Umbilical cord (tissue), 2 donors: ENCODE data around the gene SPINT4. TPM values are rescaled to one million over a fixed set of nuclear protein-coding genes. Genes with fewer than 3 reads are reported as not detected.
"Not testable (repeated sequence)": the region's sequence is repeated elsewhere in the genome, so short reads cannot be mapped to it uniquely, and the experiment has no call there.

Experiments
- DNase-seq: peaks from one replicate; pipeline ENCODE4 v3.0.0-alpha.2; 2015; ENCODE audit warnings: low spot score
- total RNA-seq: library from RNA; depleted of rRNA; stranded (reverse); fragments of >200 nt; gene quantifications from one replicate; pipeline ENCODE4 v1.2.3, GENCODE V29; 2014; ENCODE audit warnings: low replicate concordance; ENCODE audit not compliant: insufficient read depth

The SPINT4 gene
- not detected for total RNA-seq

GRCh38 chr20:45722047-45722446, at the start of gene SPINT4:
TSS of gene SPINT4 (plus strand) at chr20:45722347. CDS start at chr20:45722368, 21 bp downstream.
- DNase-seq = no peak

DNA sequence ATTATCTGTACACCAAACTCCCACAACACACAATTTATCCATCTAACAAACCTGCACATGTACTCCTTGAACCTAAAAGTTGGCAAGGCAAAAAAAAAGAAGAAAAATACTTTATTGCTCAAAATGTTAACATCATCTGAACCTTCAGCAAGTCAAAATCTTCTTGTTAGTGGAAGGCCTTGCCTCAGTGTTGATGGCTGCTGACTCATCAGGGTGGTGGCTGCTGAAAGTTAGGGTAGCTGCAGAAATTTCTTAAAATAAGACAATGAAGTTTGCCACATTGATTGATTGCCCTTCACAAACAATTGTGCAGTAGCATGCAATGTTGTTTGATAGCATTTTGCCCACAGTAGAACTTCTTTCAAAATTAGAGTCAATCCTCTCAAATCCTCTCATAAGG, 49.4 kb upstream of the SPINT4 start:
- DNase-seq = no peak

DNA sequence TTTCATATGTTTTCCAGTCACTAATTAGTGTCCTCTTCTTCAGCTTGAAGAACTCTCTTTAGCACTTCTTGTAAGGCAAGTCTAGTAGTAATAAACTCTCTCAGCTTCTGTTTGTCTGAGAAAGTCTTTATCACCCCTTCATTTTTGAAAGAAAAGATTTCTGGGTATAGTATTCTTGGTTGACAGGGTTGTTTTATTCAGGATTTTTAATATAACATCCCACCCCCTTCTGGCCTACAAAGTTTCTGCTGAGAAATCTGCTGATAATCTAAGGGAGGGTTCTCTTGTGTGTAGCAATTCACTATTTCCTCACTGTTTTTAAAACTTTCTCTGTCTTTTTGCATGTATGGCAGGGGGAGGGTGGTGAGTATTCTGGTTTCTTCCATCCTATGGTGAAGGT, 42.5 kb upstream of the SPINT4 start:
- DNase-seq = no peak

DNA sequence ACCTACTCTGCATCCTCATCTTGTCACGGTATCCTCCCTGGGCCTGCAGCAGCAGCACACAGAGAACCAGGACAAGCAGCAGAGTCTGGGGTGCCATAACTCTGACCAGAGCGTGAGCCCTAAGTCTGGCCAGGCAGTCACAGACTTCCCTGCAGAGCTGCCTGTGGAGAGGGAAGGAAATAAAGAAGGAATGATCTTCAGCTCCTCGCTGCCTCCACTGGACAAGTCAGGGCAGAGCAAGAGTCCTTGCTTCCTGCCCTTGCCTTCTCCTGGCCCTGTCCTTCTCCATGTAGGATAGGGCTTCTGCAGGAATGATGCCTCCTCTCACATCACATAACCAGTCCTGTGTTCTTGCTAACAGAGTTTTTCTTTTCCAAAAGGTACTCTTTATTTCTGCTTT, 36.3 kb upstream of the SPINT4 start:
- DNase-seq = no peak

DNA sequence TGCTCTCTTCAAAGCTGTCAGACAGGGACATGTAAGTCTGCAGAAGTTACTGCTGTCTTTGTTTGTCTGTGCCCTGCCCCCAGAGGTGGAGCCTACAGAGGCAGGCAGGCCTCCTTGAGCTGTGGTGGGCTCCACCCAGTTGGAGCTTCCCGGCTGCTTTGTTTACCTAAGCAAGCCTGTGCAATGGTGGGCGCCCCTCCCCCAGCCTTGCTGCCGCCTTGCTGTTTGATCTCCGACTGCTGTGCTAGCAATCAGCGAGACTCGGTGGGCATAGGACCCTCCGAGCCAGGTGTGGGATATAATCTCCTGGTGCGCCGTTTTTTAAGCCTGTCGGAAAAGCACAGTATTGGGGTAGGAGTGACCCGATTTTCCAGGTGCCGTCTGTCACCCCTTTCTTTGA, 28.8 kb upstream of the SPINT4 start:
- not testable (repeated sequence) for DNase-seq

DNA sequence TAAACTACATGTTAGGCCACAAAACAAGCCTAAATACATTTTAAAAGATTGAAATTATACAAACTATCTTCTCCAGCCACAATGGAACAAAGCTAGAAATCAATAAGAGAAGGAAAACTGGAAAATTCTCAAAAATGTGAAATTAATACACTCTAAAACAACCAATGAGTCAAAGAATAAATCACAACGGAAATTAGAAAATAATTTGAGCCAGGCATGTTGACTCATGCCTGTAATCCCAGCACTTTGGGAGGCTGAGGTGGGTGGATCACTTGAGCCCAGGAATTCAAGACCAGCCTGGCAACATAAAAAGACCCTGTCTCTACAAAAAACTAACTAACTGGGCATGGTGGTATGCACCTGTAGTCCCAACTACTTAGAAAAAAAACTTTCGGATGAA, 26.7 kb upstream of the SPINT4 start:
- no peak for DNase-seq

GRCh38 chr20:45701104-45701503, 21.0 kb upstream of the SPINT4 start:
- DNase-seq = no peak

DNA sequence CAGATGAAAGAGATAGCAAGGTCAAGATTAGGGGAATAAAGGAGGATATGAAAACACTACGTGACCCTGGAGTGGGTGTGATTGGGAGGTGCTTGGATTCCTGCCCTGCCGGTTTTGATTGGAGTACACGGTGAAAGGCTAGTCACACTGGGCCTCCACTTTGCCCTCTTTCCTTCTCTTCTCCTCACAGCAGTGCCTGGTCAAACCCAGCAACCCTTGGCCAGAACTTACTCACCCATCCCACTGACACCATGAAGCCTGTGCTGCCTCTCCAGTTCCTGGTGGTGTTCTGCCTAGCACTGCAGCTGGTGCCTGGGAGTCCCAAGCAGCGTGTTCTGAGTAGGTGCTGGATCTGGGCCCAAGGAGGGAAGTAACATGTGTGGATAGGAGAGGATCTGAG, 20.3 kb upstream of the SPINT4 start, which contains the start of gene WFDC13:
TSS of gene WFDC13 (plus strand) at position 166 of the 400 bp plus-strand sequence. CDS start at position 252, 86 bp downstream.
- no peak for DNase-seq

- no peak for DNase-seq
Measured at GRCh38 chr20:45704969-45705637, 17.0 kb upstream of the SPINT4 start, which contains the start of gene WFDC10B. TSS of gene WFDC10B (minus strand) at chr20:45705019. CDS start at chr20:45685992, 19,027 bp downstream.

DNA sequence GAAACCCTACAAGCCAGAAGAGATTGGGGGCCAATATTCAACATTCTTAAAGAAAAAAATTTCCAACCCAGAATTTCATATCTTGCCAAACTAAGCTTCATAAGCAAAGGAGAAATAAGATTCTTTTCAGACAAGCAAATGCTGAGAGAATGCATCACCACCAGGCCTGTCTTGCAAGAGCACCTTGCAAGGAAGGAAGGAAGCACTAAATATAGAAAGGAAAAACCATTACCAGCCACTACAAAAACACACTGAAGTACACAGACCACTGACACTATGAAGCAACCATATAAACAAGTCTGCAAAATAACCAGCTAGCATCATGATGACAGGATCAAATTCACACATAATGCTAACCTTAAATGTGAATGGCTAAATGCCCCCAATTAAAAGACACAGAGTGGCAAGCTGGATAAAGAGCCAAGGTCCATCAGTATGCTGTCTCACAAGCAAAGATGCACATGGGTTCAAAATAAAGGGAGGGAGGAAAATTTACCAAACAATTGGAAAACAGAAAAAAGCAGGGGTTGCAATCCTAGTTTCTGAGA, 5.9 kb upstream of the SPINT4 start:
- not testable (repeated sequence) for DNase-seq

DNA sequence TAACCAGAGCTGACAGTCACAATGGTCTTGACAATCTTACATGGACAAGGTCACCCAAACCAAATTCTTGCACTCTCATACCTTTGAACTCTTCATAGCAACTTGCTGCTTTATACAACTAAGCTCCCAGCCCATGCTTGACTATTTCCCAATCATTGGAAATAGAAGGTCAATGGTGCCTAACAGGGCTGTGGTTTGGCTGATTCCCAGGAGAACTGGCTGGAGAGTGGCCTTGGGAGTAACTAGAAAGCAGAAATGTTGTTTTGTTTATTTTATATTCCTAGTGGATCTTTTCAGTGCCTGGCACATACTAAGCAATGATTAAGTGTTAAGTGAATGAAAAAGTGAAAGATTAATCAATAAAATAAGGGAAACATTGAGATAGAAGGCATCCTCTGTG, 3.0 kb downstream of the SPINT4 start:
- DNase-seq = no peak

DNA sequence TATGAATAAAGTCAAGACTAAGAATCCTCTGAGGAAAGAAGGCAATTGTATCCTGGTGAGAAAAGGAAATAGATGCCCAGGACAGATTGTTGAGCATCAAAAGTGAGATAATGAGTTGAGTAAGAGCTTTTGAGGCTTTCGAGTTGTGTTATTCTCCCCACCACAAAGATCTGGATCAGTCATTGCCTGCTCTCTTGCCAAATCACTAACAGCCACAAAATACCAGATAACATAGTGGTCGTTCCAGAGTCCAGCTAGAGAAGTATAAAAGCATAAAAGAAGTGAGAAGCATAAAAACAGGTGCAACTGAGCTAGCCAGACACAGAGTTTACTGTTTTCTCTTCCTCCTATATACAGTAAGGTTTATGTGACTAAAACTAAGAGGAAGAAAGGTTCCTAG, 4.9 kb downstream of the SPINT4 start:
- DNase-seq = no peak

DNA sequence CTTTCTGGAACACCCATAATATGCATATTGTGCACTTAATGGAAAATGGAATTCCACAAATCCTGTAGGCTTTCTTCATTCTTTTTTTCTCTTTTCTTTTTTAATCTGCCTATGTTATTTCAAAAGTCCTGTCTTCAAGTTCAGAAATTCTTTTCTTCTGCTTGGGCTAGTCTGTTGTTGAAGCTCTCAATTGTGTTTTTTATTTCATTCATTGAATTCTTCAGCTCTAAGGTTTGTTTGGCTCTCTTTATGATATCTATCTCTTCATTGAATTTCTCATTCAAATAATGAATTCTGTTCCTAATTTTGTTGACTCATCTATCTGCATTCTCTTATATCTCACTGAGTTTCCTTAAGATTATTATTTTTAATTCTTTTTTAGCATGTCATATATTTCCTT, 10.1 kb downstream of the SPINT4 start:
- no peak for DNase-seq

GRCh38 chr20:45735552-45735951, 13.4 kb downstream of the SPINT4 start:
- DNase-seq = no peak

DNA sequence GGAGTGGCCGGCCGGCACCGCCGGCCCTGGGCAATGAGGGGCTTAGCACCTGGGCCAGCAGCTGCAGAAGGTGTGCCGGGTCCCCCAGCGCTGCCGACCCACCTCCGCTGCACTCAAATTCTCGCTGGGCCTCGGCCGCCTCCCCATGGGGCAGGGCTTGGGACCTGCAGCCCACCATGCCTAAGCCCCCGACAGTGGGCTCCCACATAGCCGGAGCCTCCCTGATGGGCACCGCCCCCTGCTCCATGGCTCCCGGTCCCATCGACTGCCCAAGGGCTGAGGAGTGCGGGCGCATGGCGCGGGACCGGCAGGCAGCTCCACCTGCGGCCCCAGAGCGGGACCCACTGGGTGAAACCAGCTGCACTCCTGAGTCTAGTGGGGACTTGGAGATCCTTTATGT, 13.8 kb downstream of the SPINT4 start:
- no peak for DNase-seq

DNA sequence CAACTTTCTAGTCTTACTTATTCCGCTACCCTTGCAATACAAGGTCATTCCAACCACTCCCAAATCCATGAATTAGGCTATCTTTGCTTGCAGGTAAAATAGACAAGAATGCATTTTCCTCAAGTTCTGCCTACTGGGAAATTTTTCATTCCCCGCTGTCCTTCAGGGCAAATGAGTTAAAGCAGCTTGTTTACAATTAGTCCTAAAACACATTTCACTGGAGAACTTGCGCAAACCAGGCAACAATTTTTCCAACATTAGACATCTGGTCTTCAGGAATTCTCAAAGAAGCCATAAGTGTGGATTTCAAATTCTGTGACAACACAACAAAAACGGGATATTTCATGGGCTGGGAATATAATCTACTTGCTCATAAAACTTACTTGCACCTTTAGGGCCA, 20.4 kb downstream of the SPINT4 start:
- no peak for DNase-seq

DNA sequence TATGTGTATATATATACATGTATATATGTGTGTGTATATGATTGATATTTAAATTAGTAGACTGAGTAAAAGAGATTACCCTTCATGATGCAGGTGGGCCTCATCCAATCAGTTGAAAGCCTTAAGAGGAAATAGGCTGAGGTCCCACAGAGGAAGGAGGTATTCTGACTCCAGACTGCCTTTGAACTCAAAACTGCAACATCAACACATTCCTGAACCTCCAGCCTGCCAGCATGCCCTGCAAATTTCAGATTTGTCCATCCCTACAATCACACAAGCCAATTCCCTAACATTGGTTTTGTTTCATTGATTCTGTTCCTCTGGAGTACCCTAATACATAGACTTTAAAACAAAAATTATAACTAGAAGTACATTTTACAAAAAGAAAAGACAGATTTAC, 22.9 kb downstream of the SPINT4 start:
- no peak for DNase-seq

DNA sequence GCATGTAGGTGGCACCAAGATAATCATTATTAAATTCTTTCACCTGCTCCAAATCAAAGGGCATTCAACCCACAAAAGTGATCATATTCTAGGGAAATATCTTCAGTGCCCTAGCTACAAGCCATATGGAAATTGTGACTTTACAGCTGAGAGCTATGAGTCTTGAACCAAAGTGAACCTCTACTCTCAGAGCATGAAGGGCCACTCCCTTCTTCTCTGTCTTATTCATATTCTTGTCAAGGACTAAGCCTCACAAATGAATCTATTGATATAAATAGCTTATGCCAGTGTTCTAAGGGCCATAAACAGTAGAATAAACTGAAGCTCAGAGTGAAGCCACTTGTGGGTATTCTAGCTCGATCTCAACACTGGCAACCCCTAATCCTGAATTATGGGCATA, 29.6 kb downstream of the SPINT4 start:
- DNase-seq = no peak

- DNase-seq = no peak
Measured at GRCh38 chr20:45752746-45753145, 30.6 kb downstream of the SPINT4 start.

GRCh38 chr20:45758096-45758495, 35.9 kb downstream of the SPINT4 start:
- no peak for DNase-seq

DNA sequence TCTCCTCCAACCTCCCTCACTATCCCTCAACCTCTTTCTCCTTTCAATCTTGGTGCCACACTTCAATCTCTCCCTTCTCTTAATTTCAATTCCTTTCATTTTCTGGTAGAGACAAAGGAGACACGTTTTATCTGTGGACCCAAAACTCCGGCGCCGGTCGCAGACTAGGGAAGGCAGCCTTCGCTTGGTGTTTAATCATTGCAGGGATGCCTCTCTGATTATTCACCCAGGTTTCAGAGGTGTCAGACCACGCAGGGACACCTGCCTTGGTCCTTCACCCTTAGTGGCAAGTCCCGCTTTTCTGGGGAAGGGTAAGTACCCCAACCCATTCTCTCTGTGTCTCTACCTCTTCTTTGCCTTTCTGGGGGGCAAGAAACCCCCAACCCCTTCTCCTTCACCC, 37.8 kb downstream of the SPINT4 start:
- DNase-seq = not testable (repeated sequence)

DNA sequence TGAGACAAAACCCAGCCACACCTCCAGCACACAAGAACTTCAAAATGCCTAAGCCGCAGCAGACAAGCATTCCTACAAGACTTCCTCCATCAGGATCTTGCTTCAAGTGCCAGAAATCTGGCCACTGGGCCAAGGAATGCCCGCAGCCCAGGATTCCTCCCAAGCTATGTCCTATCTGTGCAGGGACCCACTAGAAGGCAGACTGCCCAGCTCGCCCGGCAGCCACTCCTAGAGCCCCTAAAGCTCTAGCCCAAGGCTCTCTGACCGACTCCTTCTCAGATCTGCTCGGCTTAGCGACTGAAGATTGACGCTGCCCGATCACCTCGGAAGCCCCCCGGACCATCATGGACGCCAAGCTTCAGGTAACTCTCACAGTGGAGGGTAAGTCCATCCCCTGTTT, 39.8 kb downstream of the SPINT4 start:
- DNase-seq = not testable (repeated sequence)

DNA sequence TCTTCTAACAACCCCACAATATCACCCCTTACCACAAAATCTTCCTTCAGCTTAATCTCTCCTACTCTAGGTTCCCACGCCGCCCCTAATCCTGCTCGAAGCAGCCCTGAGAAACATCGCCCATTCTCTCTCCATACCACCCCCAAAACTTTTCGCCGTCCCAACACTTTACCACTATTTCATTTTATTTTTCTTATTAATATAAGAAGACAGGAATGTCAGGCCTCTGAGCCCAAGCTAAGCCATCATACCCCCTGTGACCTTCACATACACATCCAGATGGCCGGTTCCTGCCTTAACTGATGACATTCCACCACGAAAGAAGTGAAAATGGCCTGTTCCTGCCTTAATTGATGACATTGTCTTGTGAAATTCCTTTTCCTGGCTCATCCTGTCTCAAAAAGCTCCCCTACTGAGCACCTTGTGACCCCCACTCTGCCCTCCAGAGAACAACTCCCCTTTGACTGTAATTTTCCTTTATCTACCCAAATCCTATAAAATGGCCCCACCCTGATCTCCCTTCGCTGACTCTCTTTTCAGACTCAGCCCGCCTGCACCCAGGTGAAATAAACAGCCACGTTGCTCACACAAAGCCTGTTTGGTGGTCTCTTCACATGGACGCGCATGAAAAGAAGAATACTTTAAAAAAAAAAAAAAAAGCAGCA, 42.6 kb downstream of the SPINT4 start:
- DNase-seq = not testable (repeated sequence)
